Astrocyte of the spinal cord (primary cell): ENCODE measurements around the gene ITSN1.

Experiments
- DNase-seq: peaks from one replicate; pipeline ENCODE4 v3.0.0; 2011; ENCODE audit warnings: low read depth, low spot score
- H3K4me3 ChIP-seq: 2 replicates; pipeline ENCODE4 v1.5.1; 2011; ENCODE audit warnings: low read depth, mild to moderate bottlenecking, low read length, moderate library complexity
- in situ Hi-C: cut with HindIII; loops from 2 replicates; pipeline ENCODE4 v1.10.0; 2017; ENCODE audit warnings: low sequenced_read_pairs
- TF ChIP-seq, protein P1 (sequence below): IDR thresholded peaks from 2 replicates; pipeline ENCODE4 v1.5.1; 2012; ENCODE audit warnings: low read depth, mild to moderate bottlenecking, low read length, inconsistent platforms

The ITSN1 gene

DNA sequence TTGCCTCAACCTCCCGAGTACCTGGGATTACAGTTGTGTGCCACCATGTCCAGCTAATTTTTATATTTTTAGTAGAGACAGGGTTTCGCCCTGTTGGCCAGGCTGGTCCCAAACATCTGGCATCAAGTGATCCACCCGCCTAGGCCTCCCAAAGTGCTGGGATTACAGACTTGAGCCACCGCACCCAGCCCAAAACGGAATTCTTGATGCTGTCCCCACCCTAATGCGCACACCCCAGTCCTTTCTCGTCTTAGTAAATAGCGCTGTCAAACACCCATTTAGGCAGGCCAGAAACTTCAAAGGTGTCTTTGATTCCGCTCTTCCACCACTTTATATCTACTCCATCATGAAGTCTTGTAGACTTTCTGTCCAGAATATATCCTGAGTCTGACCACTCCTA, 35.1 kb downstream of the ITSN1 start:
- TF ChIP-seq, protein P1, sequence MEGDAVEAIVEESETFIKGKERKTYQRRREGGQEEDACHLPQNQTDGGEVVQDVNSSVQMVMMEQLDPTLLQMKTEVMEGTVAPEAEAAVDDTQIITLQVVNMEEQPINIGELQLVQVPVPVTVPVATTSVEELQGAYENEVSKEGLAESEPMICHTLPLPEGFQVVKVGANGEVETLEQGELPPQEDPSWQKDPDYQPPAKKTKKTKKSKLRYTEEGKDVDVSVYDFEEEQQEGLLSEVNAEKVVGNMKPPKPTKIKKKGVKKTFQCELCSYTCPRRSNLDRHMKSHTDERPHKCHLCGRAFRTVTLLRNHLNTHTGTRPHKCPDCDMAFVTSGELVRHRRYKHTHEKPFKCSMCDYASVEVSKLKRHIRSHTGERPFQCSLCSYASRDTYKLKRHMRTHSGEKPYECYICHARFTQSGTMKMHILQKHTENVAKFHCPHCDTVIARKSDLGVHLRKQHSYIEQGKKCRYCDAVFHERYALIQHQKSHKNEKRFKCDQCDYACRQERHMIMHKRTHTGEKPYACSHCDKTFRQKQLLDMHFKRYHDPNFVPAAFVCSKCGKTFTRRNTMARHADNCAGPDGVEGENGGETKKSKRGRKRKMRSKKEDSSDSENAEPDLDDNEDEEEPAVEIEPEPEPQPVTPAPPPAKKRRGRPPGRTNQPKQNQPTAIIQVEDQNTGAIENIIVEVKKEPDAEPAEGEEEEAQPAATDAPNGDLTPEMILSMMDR, result no peak
- in situ Hi-C loops, result no loop called here
- DNase-seq, result no peak
- H3K4me3 ChIP-seq, result no peak overlapping the region

DNA sequence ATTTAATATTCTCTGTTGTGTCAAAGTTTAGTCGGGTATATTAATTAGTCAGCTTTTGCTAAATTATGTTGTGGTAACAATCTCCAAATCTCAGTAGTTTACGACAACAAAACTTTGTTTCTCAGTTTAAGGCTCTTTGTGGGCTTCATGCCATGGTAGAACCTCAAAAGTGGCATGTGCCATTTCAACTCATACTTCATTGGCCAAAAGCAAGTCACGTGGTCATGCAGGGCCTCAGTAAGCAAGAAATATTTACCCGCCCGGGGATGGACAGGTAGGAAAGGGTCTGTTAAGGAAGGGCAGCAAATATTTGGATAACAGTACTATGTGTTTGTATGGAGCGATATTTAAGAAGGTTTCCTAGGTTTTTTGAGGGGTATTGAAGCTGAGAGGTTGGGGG, 38.6 kb downstream of the ITSN1 start:
- no peak overlapping the region for H3K4me3 ChIP-seq
- DNase-seq, result no peak
- in situ Hi-C loops, result no loop called here
- TF ChIP-seq, protein P1, result no peak

DNA sequence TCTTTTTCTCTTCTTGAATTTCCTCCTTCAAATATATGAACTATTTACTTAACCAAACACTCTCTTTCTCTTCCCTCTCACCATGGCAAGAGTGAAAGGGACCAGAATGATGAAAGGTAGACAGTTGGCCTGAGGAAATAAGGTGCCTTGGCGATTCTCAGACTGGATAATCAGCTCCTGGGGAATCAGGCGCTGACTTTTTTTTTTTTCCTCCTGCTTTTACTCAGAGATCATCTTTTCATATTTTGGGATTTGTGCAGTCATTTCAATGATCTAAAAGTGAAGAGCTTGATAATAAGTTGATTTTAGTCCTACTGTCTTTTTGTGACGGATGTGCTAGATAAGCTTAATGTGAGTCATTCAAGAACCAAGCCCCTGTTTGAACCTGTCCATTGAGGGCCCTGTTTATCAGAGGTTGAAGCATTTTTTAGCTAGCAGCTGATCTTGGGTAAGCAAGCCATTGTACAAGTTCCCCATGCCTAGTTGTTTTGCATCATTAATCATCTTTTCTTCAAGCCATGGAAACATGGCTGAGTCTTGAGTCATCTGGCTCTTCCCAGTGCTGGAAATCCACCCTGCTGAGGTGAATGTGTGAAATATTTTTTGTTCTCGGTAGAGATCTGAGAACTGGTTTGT, 40.8 kb downstream of the ITSN1 start:
- TF ChIP-seq, protein P1, result no peak
- in situ Hi-C loops, result no loop called here
- DNase-seq, result peak; percentile 95
- no peak overlapping the region for H3K4me3 ChIP-seq

DNA sequence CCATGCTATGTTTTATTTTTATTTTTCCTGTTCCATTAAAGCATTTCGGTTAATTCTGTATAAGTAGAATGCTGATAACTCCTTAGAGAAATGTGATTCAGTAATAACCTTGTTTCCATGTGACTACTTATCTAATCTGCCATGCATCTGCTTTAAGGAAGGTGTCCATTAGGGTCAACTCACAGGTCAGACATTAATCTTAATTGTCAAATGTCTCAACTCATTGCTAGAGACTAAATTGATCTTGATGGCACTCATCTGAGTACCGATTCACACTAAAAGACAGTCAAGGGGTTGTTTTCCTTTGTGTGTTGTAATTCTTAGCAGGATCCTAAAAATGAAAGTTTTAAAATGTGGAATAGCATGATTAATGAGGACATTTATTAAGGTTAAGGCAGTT, 41.8 kb downstream of the ITSN1 start:
- H3K4me3 ChIP-seq, result no peak overlapping the region
- TF ChIP-seq, protein P1, result no peak
- in situ Hi-C loops, result no loop called here
- no peak for DNase-seq

DNA sequence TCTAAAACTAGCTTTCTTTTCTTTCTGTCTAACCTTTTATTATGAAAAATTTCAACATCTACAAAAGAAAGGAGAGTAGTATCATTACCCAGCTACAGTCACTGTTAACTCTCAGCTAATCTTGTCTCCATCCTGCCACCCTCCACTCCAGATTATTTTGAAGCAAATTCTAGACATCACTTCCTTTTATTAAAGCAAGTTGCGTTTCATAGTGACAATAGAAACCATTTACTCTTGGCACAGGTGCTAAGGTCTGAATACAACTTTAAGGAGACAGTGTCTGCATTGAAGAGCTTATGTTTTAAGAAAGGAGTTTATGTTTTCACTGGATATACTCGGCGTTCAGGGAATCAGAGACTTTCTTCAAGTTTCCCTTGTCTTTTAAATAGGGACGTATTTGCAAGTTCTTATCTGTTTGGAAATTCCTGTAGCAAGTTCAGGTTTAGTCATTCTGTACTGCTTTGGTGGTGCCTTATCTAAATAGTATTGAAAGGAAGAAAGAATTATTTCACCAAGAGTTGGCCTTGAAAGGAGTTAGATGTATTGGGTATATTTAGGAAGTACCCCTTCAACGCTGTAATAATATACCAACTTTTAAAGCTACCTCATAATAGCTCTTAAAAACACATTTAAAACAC, 42.7 kb downstream of the ITSN1 start:
- peak; percentile 50 for DNase-seq
- in situ Hi-C loops, result no loop called here
- no peak overlapping the region for H3K4me3 ChIP-seq
- TF ChIP-seq, protein P1, result no peak

DNA sequence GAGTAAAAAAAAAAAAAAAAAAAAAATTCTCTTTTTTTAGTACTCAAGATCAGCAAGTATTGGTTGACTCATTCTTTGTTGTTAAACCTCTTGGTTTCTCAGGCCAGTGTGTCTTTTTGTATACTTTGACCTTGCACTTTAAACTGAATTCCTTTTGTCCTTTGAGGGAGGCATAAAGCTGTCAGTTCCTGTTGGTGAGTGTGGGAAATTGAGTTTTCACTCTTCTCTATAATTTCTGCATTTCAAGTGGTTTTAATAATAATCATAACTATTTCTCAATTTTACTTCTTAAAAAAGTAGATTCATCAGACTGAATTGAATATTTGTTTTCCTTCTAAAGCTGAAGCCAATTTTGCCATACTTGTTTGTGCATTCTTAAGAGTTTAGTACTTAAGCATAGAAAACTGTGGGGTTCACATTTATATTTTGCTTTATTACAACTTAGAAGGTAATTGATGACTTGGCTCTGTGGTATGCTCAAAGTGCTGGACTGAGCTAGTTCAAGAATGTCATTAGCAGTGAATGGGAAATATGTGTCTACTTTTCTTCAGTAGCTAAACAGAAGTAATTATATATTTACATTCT, 43.4 kb downstream of the ITSN1 start:
- in situ Hi-C loops, result no loop called here
- TF ChIP-seq, protein P1, result no peak
- no peak overlapping the region for H3K4me3 ChIP-seq
- DNase-seq, result peak; percentile 75
